Measurements from ENCODE around the gene LCE1C. TPM values are rescaled to one million over a fixed set of nuclear protein-coding genes. Genes with fewer than 3 reads are reported as not detected.

LCE1C gene
- total and polyA plus RNA-seq, 12 donors, result not detected

DNA sequence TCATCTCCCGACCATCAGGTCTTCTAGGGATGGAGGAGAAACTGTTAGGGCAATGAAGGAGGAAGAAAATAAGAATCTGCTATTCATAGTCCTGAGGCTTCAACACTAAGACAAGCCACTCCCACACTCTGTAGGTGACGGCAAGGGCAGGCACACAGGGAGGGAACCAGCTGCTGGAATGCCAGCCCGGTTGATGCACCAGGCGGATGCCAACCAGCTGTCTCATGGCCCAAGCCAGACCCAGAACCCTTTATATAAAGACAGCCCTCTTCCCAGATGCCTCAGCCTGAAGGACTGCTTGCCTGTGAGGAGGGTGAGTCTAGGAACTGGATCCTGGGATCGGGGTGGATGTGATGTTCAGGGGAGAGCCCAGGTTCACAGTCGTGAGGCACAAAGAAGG, 48.7 kb downstream of the LCE1C start, which contains the start of gene KPRP:
KPRP (plus strand) TSS at position 279 of the 400 bp plus-strand sequence. CDS start 1,564 bp downstream, outside the sequence.
- no peak within 1 kb of the TSS for H3K4me3 ChIP-seq
- no peak for TF ChIP-seq POLR2A (IDR thresholded peaks at IDR 0.05)
- TF ChIP-seq, protein P1, sequence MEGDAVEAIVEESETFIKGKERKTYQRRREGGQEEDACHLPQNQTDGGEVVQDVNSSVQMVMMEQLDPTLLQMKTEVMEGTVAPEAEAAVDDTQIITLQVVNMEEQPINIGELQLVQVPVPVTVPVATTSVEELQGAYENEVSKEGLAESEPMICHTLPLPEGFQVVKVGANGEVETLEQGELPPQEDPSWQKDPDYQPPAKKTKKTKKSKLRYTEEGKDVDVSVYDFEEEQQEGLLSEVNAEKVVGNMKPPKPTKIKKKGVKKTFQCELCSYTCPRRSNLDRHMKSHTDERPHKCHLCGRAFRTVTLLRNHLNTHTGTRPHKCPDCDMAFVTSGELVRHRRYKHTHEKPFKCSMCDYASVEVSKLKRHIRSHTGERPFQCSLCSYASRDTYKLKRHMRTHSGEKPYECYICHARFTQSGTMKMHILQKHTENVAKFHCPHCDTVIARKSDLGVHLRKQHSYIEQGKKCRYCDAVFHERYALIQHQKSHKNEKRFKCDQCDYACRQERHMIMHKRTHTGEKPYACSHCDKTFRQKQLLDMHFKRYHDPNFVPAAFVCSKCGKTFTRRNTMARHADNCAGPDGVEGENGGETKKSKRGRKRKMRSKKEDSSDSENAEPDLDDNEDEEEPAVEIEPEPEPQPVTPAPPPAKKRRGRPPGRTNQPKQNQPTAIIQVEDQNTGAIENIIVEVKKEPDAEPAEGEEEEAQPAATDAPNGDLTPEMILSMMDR (IDR thresholded peaks at IDR 0.05), result no peak
- H3K4me1 ChIP-seq (replicated peaks in 1 of 2), result no peaks in the 10 kb centered on the region
- no peak for DNase-seq
- H3K27me3 ChIP-seq, result no peaks in the 10 kb centered on the region
- no peaks in the 10 kb centered on the region for H3K36me3 ChIP-seq (replicated peaks in 1 of 2)
- H3K27ac ChIP-seq, result no peak within 1 kb of the TSS
- intact Hi-C loops (cut with DNase I), result no loop called here
- 67 to 75% (median 70%) methylated on average over 6 of the region's 6 CpGs for WGBS, 4 donors
- H3K9me3 ChIP-seq (replicated peaks in 1 of 3), result no peaks in the 10 kb centered on the region

DNA sequence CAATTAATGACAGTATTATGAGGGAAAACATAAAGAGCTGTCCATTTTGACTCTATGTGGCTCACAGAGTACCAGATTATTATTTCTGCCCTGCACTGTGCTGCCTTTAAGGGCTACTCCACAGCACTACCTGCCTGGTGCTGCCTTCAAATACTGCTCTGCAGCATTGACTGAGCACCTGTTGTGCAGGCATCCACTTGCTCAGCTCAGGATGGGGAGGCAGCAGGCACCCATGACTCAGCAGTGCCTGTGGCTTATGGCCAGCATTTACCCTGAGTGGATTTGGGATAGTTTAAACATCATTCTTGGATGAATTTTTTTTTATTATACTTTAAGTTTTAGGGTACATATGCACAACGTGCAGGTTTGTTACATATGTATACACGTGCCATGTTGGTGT, 49.6 kb downstream of the LCE1C start:
- no peak for TF ChIP-seq POLR2A (IDR thresholded peaks at IDR 0.05)
- TF ChIP-seq, protein P1 (IDR thresholded peaks at IDR 0.05), result no peak
- DNase-seq, result no peak
- Histone ChIP-seq H3K4me1 (replicated peaks in 1 of 2) (no peaks in the 10 kb centered on the region), H3K36me3 (replicated peaks in 1 of 2) (no peaks in the 10 kb centered on the region), H3K9me3 (replicated peaks in 1 of 3) (no peaks in the 10 kb centered on the region), H3K27ac (no peak overlapping the region), H3K27me3 (no peaks in the 10 kb centered on the region), H3K4me3 (no peak overlapping the region)
- intact Hi-C loops (cut with DNase I), result no loop called here
- 70 to 87% (median 77%) methylated on average over 2 of the region's 2 CpGs for WGBS, 4 donors

Other genes starting within 250 kb of the LCE1C start
- gene LCE3E, start 239.9 kb downstream of the LCE1C start, total RNA-seq, result not detected
- gene LCE3E, start 239.9 kb downstream of the LCE1C start, polyA plus RNA-seq, result not detected
- not detected for gene LCE3D, start 226.1 kb downstream of the LCE1C start, total RNA-seq
- gene LCE3D, start 226.1 kb downstream of the LCE1C start, polyA plus RNA-seq, result not detected
- gene LCE3C, start 206.4 kb downstream of the LCE1C start, total RNA-seq, result not detected
- not detected for gene LCE3C, start 206.4 kb downstream of the LCE1C start, polyA plus RNA-seq
- gene LCE3B, start 192.8 kb downstream of the LCE1C start, total RNA-seq, result not detected
- gene LCE3B, start 192.8 kb downstream of the LCE1C start, polyA plus RNA-seq, result not detected
- gene LCE3A, start 183.5 kb downstream of the LCE1C start, total RNA-seq, result not detected
- gene LCE3A, start 183.5 kb downstream of the LCE1C start, polyA plus RNA-seq, result not detected
- gene LCE2D, start 143.3 kb downstream of the LCE1C start, total RNA-seq, result not detected
- gene LCE2D, start 143.3 kb downstream of the LCE1C start, polyA plus RNA-seq, result not detected
- gene LCE2C, start 131.4 kb downstream of the LCE1C start, total RNA-seq, result not detected
- not detected for gene LCE2C, start 131.4 kb downstream of the LCE1C start, polyA plus RNA-seq
- not detected for gene LCE2B, start 120.5 kb downstream of the LCE1C start, total RNA-seq
- gene LCE2B, start 120.5 kb downstream of the LCE1C start, polyA plus RNA-seq, result not detected
- gene LCE2A, start 108.3 kb downstream of the LCE1C start, total RNA-seq, result not detected
- not detected for gene LCE2A, start 108.3 kb downstream of the LCE1C start, polyA plus RNA-seq
- gene LCE4A, start 98.5 kb downstream of the LCE1C start, total RNA-seq, result not detected
- not detected for gene LCE4A, start 98.5 kb downstream of the LCE1C start, polyA plus RNA-seq
- not detected for gene KPRP, start 48.6 kb downstream of the LCE1C start, total RNA-seq
- gene KPRP, start 48.6 kb downstream of the LCE1C start, polyA plus RNA-seq, result not detected
- not detected for gene LCE1F, start 31.5 kb downstream of the LCE1C start, total RNA-seq
- not detected for gene LCE1F, start 31.5 kb downstream of the LCE1C start, polyA plus RNA-seq
- not detected for gene LCE1E, start 20.4 kb downstream of the LCE1C start, total RNA-seq
- gene LCE1E, start 20.4 kb downstream of the LCE1C start, polyA plus RNA-seq, result not detected
- not detected for gene LCE1D, start 9.9 kb downstream of the LCE1C start, total RNA-seq
- not detected for gene LCE1D, start 9.9 kb downstream of the LCE1C start, polyA plus RNA-seq
- gene LCE1B, start 5.3 kb upstream of the LCE1C start, total RNA-seq, result not detected
- not detected for gene LCE1B, start 5.3 kb upstream of the LCE1C start, polyA plus RNA-seq
- gene LCE1A, start 20.8 kb upstream of the LCE1C start, total RNA-seq, result not detected
- not detected for gene LCE1A, start 20.8 kb upstream of the LCE1C start, polyA plus RNA-seq
- gene LCE6A, start 36.2 kb upstream of the LCE1C start, total RNA-seq, result not detected
- gene LCE6A, start 36.2 kb upstream of the LCE1C start, polyA plus RNA-seq, result not detected
- not detected for gene LCE7A, start 53.3 kb upstream of the LCE1C start, total RNA-seq
- not detected for gene LCE7A, start 53.3 kb upstream of the LCE1C start, polyA plus RNA-seq
- not detected for gene SMCP, start 71.7 kb upstream of the LCE1C start, total RNA-seq
- gene SMCP, start 71.7 kb upstream of the LCE1C start, polyA plus RNA-seq, result not detected
- not detected for gene IVL, start 101.9 kb upstream of the LCE1C start, total RNA-seq
- under 1 TPM in 2 of 3 donors, not detected in 1; 0.16 to 0.30 TPM for gene IVL, start 101.9 kb upstream of the LCE1C start, polyA plus RNA-seq
- not detected for gene SPRR5, start 140.6 kb upstream of the LCE1C start, total RNA-seq
- not detected for gene SPRR5, start 140.6 kb upstream of the LCE1C start, polyA plus RNA-seq
- gene SPRR4, start 164.0 kb upstream of the LCE1C start, total RNA-seq, result not detected
- gene SPRR4, start 164.0 kb upstream of the LCE1C start, polyA plus RNA-seq, result not detected
- gene SPRR1A, start 177.4 kb upstream of the LCE1C start, total RNA-seq, result not detected
- gene SPRR1A, start 177.4 kb upstream of the LCE1C start, polyA plus RNA-seq, result not detected
- under 1 TPM in 1 of 9 donors, not detected in 8; 0.67 TPM for gene SPRR3, start 195.1 kb upstream of the LCE1C start, total RNA-seq
- 1 to 10 TPM; 2.2 to 6.1 (median 2.9) TPM for gene SPRR3, start 195.1 kb upstream of the LCE1C start, polyA plus RNA-seq
- gene SPRR1B, start 224.6 kb upstream of the LCE1C start, total RNA-seq, result under 1 TPM in 1 of 9 donors, not detected in 8; 0.74 TPM
- gene SPRR1B, start 224.6 kb upstream of the LCE1C start, polyA plus RNA-seq, result under 1 TPM in 2 of 3 donors, not detected in 1; 0.74 to 0.80 TPM
- not detected for gene SPRR2D, start 234.5 kb upstream of the LCE1C start, total RNA-seq
- gene SPRR2D, start 234.5 kb upstream of the LCE1C start, polyA plus RNA-seq, result under 1 TPM in 2 of 3 donors, not detected in 1; 0.71 to 0.88 TPM